ENCODE data around the gene TRIM68. TPM values are rescaled to one million over a fixed set of nuclear protein-coding genes. Genes with fewer than 3 reads are reported as not detected.

The TRIM68 gene
- total RNA-seq, 2 experiments from 2014 or later, result 4.1 to 5.4 TPM

- ATAC-seq (ENCODE audit: poor library complexity) (no peak), DNase-seq (peak in 2 of 14 experiments; percentile 3 to 5)
- Mint-ChIP-seq H3K4me1 (ENCODE audit: low read depth) (no peaks in the 10 kb centered on the region), H3K36me3 (ENCODE audit: low read depth) (no peaks in the 10 kb centered on the region), H3K9me3 (no peaks in the 10 kb centered on the region), H3K27ac (no peak overlapping the region), H3K27me3 (peaks cover 59% of the 10 kb centered on the region), H3K4me3 (no peak overlapping the region)
- Histone ChIP-seq H3K9me3 (ENCODE audit: control insufficient read depth in 1 of 2, insufficient read depth in 1 of 2, low read length in 2 of 2) (no peaks in the 10 kb centered on the region), H3K4me1 (ENCODE audit: insufficient read depth, low read length) (no peaks in the 10 kb centered on the region), H3K36me3 (ENCODE audit: insufficient read depth, low read length) (no peaks in the 10 kb centered on the region), H3K27me3 (ENCODE audit: control insufficient read depth in 1 of 2, insufficient read depth in 2 of 2, low read length in 2 of 2) (peaks cover 0 to 5% of the 10 kb centered on the region in 2 experiments), H3K4me3 (ENCODE audit: low read length) (no peak overlapping the region), H3K27ac (ENCODE audit: low read depth in 1 of 2, low read length in 2 of 2) (no peak overlapping the region)
- intact Hi-C loops (cut with DNase I, micrococcal nuclease), result no loop called here
- TF ChIP-seq CTCF (IDR thresholded peaks at IDR 0.05), result no peak
- ChIA-PET POLR2A (no interaction called here), CTCF (no interaction called here)
Observed at GRCh38 chr11:4551346-4551979, 56.6 kb downstream of the TRIM68 start.

Other genes starting within 250 kb of the TRIM68 start
- gene OR52B4, start 239.8 kb downstream of the TRIM68 start, total RNA-seq, result not detected
- gene TRIM21, start 214.5 kb downstream of the TRIM68 start, total RNA-seq, result 10 to 100 TPM; 21.0 to 23.7 TPM
- gene OR52K2, start 158.9 kb downstream of the TRIM68 start, total RNA-seq, result not detected
- not detected for gene OR52K1, start 125.6 kb downstream of the TRIM68 start, total RNA-seq
- not detected for gene OR52M1, start 63.0 kb downstream of the TRIM68 start, total RNA-seq
- gene OR52I2, start 26.5 kb downstream of the TRIM68 start, total RNA-seq, result not detected
- gene OR52I1, start 14.2 kb downstream of the TRIM68 start, total RNA-seq, result not detected
- gene OR51D1, start 29.2 kb upstream of the TRIM68 start, total RNA-seq, result not detected
- not detected for gene OR51E1, start 35.8 kb upstream of the TRIM68 start, total RNA-seq
- not detected for gene OR51E2, start 89.6 kb upstream of the TRIM68 start, total RNA-seq
- not detected for gene MMP26, start 96.6 kb upstream of the TRIM68 start, total RNA-seq
- not detected for gene OR51F1, start 161.7 kb upstream of the TRIM68 start, total RNA-seq
- gene OR52R1, start 196.1 kb upstream of the TRIM68 start, total RNA-seq, result not detected
- not detected for gene OR51F2, start 213.1 kb upstream of the TRIM68 start, total RNA-seq
- gene OR51S1, start 241.0 kb upstream of the TRIM68 start, total RNA-seq, result not detected